ENCODE data around the gene CYP2W1.

The CYP2W1 gene

GRCh38 chr7:988426-988911 lies 5.5 kb downstream of the CYP2W1 start:
- no peaks in the 10 kb centered on the region for H3K4me1 ChIP-seq (ENCODE audit: insufficient read depth, low read length)
- H3K27me3 ChIP-seq (ENCODE audit: insufficient read depth, low read length), result no peaks in the 10 kb centered on the region

GRCh38 chr7:988963-989529 lies 6.1 kb downstream of the CYP2W1 start:
- no peaks in the 10 kb centered on the region for H3K4me1 ChIP-seq (ENCODE audit: insufficient read depth, low read length)

More at GRCh38 chr7:988426-988911, 5.5 kb downstream of the CYP2W1 start:
- Histone ChIP-seq H3K9ac (ENCODE audit: low read depth, low read length) (no peak overlapping the region), H3K9me3 (ENCODE audit: insufficient read depth, low read depth, low read length) (no peaks in the 10 kb centered on the region), H3K4me3 (ENCODE audit: low read length) (no peak overlapping the region), H3K27ac (ENCODE audit: low read depth, low read length) (no peak overlapping the region), H3K36me3 (ENCODE audit: insufficient read depth, low read length) (no peaks in the 10 kb centered on the region)
- WGBS, result 38% methylated on average over 24 of the region's 24 CpGs

GRCh38 chr7:990352-990932 lies 7.5 kb downstream of the CYP2W1 start:
- no peak overlapping the region for H3K4me3 ChIP-seq (ENCODE audit: low read length)

More at GRCh38 chr7:988963-989529, 6.1 kb downstream of the CYP2W1 start:
- Histone ChIP-seq H3K27ac (ENCODE audit: low read depth, low read length) (no peak overlapping the region), H3K36me3 (ENCODE audit: insufficient read depth, low read length) (no peaks in the 10 kb centered on the region), H3K9ac (ENCODE audit: low read depth, low read length) (no peak overlapping the region), H3K9me3 (ENCODE audit: insufficient read depth, low read depth, low read length) (no peaks in the 10 kb centered on the region), H3K27me3 (ENCODE audit: insufficient read depth, low read length) (no peaks in the 10 kb centered on the region), H3K4me3 (ENCODE audit: low read length) (no peak overlapping the region)
- 79% methylated on average over 15 of the region's 15 CpGs for WGBS

GRCh38 chr7:990933-991728 lies 8.2 kb downstream of the CYP2W1 start:
- no peak overlapping the region for H3K27ac ChIP-seq (ENCODE audit: low read depth, low read length)
- H3K9ac ChIP-seq (ENCODE audit: low read depth, low read length), result no peak overlapping the region
- H3K4me1 ChIP-seq (ENCODE audit: insufficient read depth, low read length), result no peaks in the 10 kb centered on the region
- H3K36me3 ChIP-seq (ENCODE audit: insufficient read depth, low read length), result no peaks in the 10 kb centered on the region
- no peaks in the 10 kb centered on the region for H3K9me3 ChIP-seq (ENCODE audit: insufficient read depth, low read depth, low read length)
- no peaks in the 10 kb centered on the region for H3K27me3 ChIP-seq (ENCODE audit: insufficient read depth, low read length)
- 92% methylated on average over 34 of the region's 35 CpGs for WGBS
- H3K4me3 ChIP-seq (ENCODE audit: low read length), result no peak overlapping the region

More at GRCh38 chr7:990352-990932, 7.5 kb downstream of the CYP2W1 start:
- WGBS, result 93% methylated on average over 36 of the region's 36 CpGs
- H3K9me3 ChIP-seq (ENCODE audit: insufficient read depth, low read depth, low read length), result no peaks in the 10 kb centered on the region
- no peaks in the 10 kb centered on the region for H3K27me3 ChIP-seq (ENCODE audit: insufficient read depth, low read length)
- H3K4me1 ChIP-seq (ENCODE audit: insufficient read depth, low read length), result no peaks in the 10 kb centered on the region
- H3K27ac ChIP-seq (ENCODE audit: low read depth, low read length), result no peak overlapping the region
- H3K9ac ChIP-seq (ENCODE audit: low read depth, low read length), result no peak overlapping the region
- no peaks in the 10 kb centered on the region for H3K36me3 ChIP-seq (ENCODE audit: insufficient read depth, low read length)

- H3K27me3 ChIP-seq (ENCODE audit: insufficient read depth, low read length), result no peaks in the 10 kb centered on the region
- no peaks in the 10 kb centered on the region for H3K9me3 ChIP-seq (ENCODE audit: insufficient read depth, low read depth, low read length)
- H3K4me1 ChIP-seq (ENCODE audit: insufficient read depth, low read length), result no peaks in the 10 kb centered on the region
- no peak overlapping the region for H3K4me3 ChIP-seq (ENCODE audit: low read length)
- no peak overlapping the region for H3K27ac ChIP-seq (ENCODE audit: low read depth, low read length)
- H3K36me3 ChIP-seq (ENCODE audit: insufficient read depth, low read length), result no peaks in the 10 kb centered on the region
- no peak overlapping the region for H3K9ac ChIP-seq (ENCODE audit: low read depth, low read length)
- WGBS, result 93% methylated on average over 32 of the region's 34 CpGs
Observed at GRCh38 chr7:991729-992656, 9.0 kb downstream of the CYP2W1 start.

- Histone ChIP-seq H3K4me3 (ENCODE audit: low read length) (no peak overlapping the region), H3K9ac (ENCODE audit: low read depth, low read length) (no peak overlapping the region)
- WGBS, result 28% methylated on average over 34 of the region's 34 CpGs
Observed at GRCh38 chr7:992709-993607, 10.0 kb downstream of the CYP2W1 start.

GRCh38 chr7:994592-995308 lies 11.8 kb downstream of the CYP2W1 start:
- WGBS, result 85% methylated on average over 28 of the region's 28 CpGs
- Histone ChIP-seq H3K27ac (ENCODE audit: low read depth, low read length) (no peak overlapping the region), H3K9me3 (ENCODE audit: insufficient read depth, low read depth, low read length) (no peaks in the 10 kb centered on the region)

More at GRCh38 chr7:992709-993607, 10.0 kb downstream of the CYP2W1 start:
- no peaks in the 10 kb centered on the region for H3K27me3 ChIP-seq (ENCODE audit: insufficient read depth, low read length)
- no peaks in the 10 kb centered on the region for H3K9me3 ChIP-seq (ENCODE audit: insufficient read depth, low read depth, low read length)
- no peaks in the 10 kb centered on the region for H3K4me1 ChIP-seq (ENCODE audit: insufficient read depth, low read length)
- no peaks in the 10 kb centered on the region for H3K36me3 ChIP-seq (ENCODE audit: insufficient read depth, low read length)
- H3K27ac ChIP-seq (ENCODE audit: low read depth, low read length), result no peak overlapping the region

GRCh38 chr7:995571-995970 lies 12.6 kb downstream of the CYP2W1 start:
- 92% methylated on average over 14 of the region's 14 CpGs for WGBS
- no peaks in the 10 kb centered on the region for H3K9me3 ChIP-seq (ENCODE audit: insufficient read depth, low read depth, low read length)
- H3K4me1 ChIP-seq (ENCODE audit: insufficient read depth, low read length), result no peaks in the 10 kb centered on the region
- H3K27me3 ChIP-seq (ENCODE audit: insufficient read depth, low read length), result no peaks in the 10 kb centered on the region
- no peak overlapping the region for H3K9ac ChIP-seq (ENCODE audit: low read depth, low read length)
- H3K4me3 ChIP-seq (ENCODE audit: low read length), result no peak overlapping the region
- no peak overlapping the region for H3K27ac ChIP-seq (ENCODE audit: low read depth, low read length)
- H3K36me3 ChIP-seq (ENCODE audit: insufficient read depth, low read length), result peaks cover 2% of the 10 kb centered on the region; the same call in 1 of the 2 replicates

More at GRCh38 chr7:994592-995308, 11.8 kb downstream of the CYP2W1 start:
- H3K9ac ChIP-seq (ENCODE audit: low read depth, low read length), result no peak overlapping the region
- H3K4me1 ChIP-seq (ENCODE audit: insufficient read depth, low read length), result no peaks in the 10 kb centered on the region
- no peak overlapping the region for H3K4me3 ChIP-seq (ENCODE audit: low read length)
- H3K27me3 ChIP-seq (ENCODE audit: insufficient read depth, low read length), result no peaks in the 10 kb centered on the region
- H3K36me3 ChIP-seq (ENCODE audit: insufficient read depth, low read length), result peaks cover under 1% of the 10 kb centered on the region; the same call in 1 of the 2 replicates

- Histone ChIP-seq H3K36me3 (ENCODE audit: insufficient read depth, low read length) (peaks cover 2% of the 10 kb centered on the region; the same call in 1 of the 2 replicates), H3K4me1 (ENCODE audit: insufficient read depth, low read length) (no peaks in the 10 kb centered on the region), H3K9me3 (ENCODE audit: insufficient read depth, low read depth, low read length) (no peaks in the 10 kb centered on the region), H3K9ac (ENCODE audit: low read depth, low read length) (no peak overlapping the region), H3K4me3 (ENCODE audit: low read length) (no peak overlapping the region), H3K27ac (ENCODE audit: low read depth, low read length) (no peak overlapping the region), H3K27me3 (ENCODE audit: insufficient read depth, low read length) (no peaks in the 10 kb centered on the region)
- WGBS, result 94% methylated on average over 38 of the region's 38 CpGs
Observed at GRCh38 chr7:996079-996872, 13.3 kb downstream of the CYP2W1 start.

Measured in HUES64 (cell line).